Esophagus muscularis mucosa (tissue), 3 donors: ENCODE data around the gene UCK1.

Experiments
- POLR2A ChIP-seq: fragments of 450-650 bp; IDR thresholded peaks from one replicate; pipeline ENCODE4 v1.6.1; 2017; ENCODE audit warnings: antibody characterized with exemption, moderate library complexity, mild to moderate bottlenecking, low read depth
- POLR2AphosphoS5 ChIP-seq, 2 donors: sonication (generic); formaldehyde crosslinking; IDR thresholded peaks; one replicate each; pipeline ENCODE4 v1.6.1; 2017; ENCODE audit warnings: antibody characterized with exemption in 2 of 2
- TF ChIP-seq, protein P1 (sequence below), 3 experiments: fragments of 200-600 bp in 2 of 3; fragments of 450-650 bp in 1 of 3; sonication (generic) in 2 of 3; IDR thresholded peaks; one replicate each; pipeline ENCODE4 v1.5.1; 2017 to 2019; ENCODE audit warnings: antibody characterized with exemption in 3 of 3, mild to moderate bottlenecking in 2 of 3, moderate library complexity in 1 of 3

GRCh38 chr9:131521822-131522221 lies 9.2 kb downstream of the UCK1 start:
- TF ChIP-seq, protein P1, sequence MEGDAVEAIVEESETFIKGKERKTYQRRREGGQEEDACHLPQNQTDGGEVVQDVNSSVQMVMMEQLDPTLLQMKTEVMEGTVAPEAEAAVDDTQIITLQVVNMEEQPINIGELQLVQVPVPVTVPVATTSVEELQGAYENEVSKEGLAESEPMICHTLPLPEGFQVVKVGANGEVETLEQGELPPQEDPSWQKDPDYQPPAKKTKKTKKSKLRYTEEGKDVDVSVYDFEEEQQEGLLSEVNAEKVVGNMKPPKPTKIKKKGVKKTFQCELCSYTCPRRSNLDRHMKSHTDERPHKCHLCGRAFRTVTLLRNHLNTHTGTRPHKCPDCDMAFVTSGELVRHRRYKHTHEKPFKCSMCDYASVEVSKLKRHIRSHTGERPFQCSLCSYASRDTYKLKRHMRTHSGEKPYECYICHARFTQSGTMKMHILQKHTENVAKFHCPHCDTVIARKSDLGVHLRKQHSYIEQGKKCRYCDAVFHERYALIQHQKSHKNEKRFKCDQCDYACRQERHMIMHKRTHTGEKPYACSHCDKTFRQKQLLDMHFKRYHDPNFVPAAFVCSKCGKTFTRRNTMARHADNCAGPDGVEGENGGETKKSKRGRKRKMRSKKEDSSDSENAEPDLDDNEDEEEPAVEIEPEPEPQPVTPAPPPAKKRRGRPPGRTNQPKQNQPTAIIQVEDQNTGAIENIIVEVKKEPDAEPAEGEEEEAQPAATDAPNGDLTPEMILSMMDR (IDR thresholded peaks at IDR 0.05), result no peak
- no peak for TF ChIP-seq POLR2A
- no peak for TF ChIP-seq POLR2AphosphoS5 (IDR thresholded peaks at IDR 0.05)
